GM18519 (cell line): Measurements from ENCODE around the gene COX6A2.

ENCODE experiments used
- ATAC-seq: cut with Tn5 transposase; IDR thresholded peaks from one replicate; pipeline ENCODE4 v1.9.1; 2021; ENCODE audit warnings: mild to moderate bottlenecking, moderate library complexity; ENCODE audit not compliant: unreplicated experiment, low FRiP score

COX6A2 gene

DNA sequence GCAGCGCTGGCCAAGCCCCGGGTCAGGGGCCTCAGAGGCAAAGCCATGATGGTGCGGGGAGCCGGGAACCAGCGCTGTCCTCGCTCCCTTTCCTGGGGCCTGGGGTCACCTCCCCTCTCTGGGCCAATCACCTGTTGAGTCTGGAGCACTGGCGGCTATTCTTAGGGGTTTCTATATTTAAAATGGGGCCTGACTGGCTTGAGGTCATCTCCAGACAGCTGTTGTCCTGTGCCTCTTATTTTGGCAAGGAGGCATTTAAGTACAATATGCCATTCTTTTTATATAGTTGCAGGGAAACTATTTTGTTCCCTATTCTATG is at the start of gene COX6A2:
TSS of gene COX6A2 (minus strand) at position 82 of the 319 bp plus-strand sequence. CDS start at position 47, 35 bp downstream.
- ATAC-seq: no peak

DNA sequence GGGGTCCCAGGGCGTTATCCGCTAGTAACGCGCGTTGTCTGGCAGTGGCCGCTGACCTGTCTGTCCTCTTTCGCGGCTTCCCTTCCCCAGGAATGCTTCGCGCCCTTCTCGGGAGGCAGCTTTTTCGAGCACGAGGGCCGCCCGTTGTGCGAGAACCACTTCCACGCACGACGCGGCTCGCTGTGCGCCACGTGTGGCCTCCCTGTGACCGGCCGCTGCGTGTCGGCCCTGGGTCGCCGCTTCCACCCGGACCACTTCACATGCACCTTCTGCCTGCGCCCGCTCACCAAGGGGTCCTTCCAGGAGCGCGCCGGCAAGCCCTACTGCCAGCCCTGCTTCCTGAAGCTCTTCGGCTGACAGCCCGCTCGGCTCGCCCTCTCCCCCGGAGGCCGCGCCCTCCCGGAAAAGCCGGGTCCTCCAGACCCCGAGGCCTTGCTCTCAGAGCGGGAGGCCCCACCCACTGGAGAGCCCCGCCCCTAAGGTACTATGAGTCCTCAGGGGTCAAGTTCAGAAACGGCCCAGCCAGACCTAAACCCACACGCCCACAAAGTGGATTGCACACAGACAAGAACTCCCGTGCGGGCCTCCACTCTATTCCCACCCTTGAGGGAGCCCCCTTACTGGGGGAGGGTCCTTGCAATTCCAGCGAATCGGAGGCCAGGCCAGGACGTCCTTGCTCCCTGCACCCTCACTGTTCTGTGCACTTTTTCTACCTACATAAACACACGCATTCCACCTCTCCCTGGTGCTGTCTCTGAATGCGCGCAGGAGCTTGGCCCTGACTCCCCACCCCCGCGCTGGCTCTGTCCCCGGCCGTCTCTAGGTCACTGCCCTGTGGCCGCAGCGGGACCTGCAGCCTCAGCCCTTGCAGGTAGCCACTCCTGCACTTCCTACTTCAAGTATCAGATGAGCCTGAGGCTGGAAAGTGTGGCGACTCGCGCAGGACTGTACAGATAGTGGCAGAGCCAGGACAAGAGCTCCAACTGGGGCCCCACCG is 49.4 kb upstream of the COX6A2 start:
- no peak for ATAC-seq

DNA sequence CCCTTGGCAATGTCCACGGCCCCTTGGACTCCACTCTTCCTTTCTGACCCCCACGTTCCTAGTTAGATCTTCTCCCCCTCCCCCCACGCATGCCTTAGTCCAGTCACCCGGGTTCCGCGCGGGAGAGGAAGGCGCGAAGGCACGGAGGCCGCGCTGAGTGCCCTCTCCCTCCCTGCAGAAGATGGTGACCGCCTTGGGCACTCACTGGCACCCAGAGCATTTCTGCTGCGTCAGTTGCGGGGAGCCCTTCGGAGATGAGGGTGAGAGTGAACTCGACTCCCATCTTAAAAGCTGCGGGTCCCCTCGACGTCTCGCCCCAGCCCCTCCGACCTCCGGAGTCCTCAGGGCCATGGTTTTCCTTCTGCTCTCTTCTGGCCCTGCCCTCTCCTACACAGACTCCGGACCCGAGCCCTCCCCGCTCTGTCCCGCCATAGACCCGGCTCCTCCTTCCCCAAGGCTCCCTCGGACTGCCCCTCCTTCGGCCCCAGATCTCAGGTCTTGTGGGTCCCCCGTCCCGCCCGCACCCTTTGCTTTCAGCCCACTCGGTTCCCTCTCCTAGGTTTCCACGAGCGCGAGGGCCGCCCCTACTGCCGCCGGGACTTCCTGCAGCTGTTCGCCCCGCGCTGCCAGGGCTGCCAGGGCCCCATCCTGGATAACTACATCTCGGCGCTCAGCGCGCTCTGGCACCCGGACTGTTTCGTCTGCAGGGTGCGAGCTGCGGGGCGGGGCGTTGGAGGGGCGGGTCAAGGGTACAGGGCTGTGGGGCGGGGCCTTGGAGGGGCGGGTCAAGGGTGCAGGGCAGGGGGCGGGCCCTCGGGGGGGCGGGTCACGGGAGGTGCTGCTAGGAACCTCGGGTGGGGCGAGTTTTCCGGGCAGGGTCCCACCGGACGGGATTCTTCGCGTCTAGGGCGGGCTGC is 48.4 kb upstream of the COX6A2 start:
- ATAC-seq: no peak

GRCh38 chr16:31475946-31476302 is 47.8 kb upstream of the COX6A2 start:
- no peak for ATAC-seq

DNA sequence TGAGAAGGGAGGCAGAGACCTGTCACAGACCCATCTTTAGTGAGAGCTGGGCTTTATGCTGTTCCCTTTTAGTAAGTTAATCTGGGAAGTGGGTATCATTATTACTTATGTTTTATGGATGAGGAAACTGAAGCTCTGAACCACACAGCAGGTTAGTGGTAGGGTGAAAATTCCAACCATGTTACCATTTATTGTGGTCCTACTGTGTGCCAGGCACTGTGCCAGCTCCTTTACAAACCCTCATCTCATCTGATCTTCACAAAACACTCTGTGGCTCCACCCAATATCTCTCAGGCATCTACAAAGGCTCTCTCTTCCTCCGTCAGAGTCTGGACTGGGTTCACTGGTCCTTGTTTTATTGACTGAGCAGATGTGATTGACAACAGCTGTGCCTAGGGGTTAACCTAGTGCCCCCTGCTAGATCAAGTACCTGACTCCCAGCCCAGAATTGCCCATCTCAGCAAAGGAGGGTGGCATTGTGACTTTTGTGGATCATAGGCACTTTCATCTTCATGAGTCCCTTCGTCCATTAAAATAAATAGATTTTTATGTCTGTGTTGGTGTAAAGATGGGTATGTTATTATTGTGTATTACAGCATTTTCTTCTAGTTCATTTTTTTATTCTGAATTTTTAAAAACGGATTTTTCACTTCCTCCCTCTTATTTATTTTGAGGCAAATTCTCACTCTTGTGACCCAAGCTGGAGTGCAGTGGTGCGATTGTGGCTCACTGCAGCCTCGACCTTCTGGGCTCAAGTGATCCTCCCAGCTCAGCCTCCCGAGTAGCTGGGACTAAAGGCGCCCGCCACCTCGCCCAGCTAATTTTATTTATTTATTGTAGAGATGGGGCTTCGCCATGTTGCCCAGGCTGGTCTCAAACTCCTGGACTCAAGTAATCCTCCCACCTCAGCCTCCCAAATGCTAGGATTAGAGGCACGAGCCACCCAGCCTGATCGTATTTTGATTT is 46.9 kb upstream of the COX6A2 start:
- no peak for ATAC-seq

DNA sequence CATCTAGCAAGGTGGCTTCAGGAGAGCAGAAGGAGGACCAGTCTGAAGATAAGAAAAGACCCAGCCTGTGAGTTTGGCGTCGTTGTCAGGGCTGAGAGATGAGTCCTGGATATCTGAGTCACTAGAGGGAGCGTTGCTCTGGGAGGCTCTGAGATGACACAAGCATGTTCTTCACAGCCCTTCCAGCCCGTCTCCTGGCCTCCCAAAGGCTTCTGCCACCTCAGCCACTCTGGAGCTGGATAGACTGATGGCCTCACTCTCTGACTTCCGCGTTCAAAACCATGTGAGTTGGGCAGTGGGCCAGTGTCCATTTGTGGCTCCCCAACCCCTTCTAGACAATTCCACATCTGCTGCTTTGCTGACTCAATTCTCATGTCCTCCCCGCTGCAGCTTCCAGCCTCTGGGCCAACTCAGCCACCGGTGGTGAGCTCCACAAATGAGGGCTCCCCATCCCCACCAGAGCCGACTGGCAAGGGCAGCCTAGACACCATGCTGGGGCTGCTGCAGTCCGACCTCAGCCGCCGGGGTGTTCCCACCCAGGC is 46.1 kb upstream of the COX6A2 start:
- ATAC-seq: no peak

GRCh38 chr16:31473264-31473984 is 45.3 kb upstream of the COX6A2 start:
- no peak for ATAC-seq

- no peak for ATAC-seq
Observed at GRCh38 chr16:31472709-31473203, 44.6 kb upstream of the COX6A2 start.

- no peak for ATAC-seq
Observed at GRCh38 chr16:31471875-31472708, 43.9 kb upstream of the COX6A2 start, which contains the start of gene TGFB1I1. Gene TGFB1I1 (plus strand): TSS chr16:31472152. CDS start chr16:31472189, 37 bp downstream.

GRCh38 chr16:31471241-31471874 is 43.2 kb upstream of the COX6A2 start:
- no peak for ATAC-seq

DNA sequence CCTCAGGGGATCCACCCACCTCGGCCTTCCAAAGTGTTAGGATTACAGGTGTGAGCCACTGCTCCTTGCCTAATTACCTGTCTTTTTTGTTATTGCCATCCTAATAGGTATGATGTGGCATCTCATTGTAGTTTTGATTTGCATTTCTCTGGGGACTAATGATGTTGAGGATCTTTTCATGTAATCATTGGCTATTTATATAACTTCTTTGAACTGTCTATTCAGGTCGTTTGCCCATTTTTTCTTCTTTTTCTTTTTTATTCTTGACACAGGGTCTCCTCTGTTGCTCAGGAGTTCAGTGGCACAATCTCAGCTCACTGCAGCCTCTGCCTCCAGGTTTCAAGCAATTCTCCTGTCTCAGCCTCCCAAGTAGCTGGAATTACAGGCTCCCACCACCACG is 42.5 kb upstream of the COX6A2 start:
- ATAC-seq: no peak

DNA sequence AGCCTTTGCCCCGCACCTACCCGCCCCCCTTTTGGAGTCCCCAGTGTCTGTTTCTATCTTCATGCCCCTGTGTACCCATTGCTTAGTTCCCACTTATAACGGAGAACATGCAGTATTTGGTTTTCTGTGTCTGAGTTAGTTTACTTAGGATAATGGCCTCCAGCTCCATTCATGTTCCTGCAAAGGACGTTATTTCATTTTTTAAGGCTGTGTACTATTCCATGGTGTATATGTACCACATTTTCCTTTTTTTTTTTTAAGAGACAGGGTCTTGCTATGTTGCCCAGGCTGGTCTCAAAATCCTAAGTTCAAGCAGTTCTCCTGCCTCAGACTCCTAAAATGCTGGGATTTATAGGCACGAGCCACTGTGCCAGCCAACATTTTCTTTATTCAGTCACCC is 39.7 kb upstream of the COX6A2 start:
- ATAC-seq: no peak

DNA sequence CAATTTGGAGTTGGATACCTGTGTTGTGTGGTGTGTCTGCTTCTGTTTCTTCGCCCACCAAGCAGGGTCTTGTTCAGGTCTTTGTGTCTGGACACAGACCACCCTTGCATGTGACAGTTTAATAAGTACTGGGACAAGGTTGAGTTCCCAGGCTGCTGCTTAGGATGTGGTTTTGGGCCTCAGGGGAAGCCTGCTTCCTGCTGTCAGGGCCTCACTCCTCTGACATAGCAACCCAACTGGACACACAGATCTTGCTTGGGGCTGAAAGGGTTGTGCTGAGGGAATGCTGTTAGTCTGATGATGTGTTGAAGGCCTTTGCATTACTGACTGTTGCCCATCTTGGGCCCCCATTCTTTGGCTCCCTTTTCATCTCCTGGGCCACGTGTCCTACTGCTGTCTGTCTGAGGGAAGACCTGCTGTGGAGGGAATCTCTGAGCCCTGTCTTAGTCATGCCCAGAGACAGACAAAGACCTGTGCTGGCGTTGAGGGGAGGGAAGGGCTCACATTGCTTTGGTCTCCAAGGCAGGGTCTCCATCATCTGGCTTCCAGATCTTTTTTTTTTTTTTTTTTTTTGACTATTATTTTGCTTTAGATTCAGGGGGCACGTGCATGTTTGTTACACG is 39.1 kb upstream of the COX6A2 start:
- ATAC-seq: no peak

DNA sequence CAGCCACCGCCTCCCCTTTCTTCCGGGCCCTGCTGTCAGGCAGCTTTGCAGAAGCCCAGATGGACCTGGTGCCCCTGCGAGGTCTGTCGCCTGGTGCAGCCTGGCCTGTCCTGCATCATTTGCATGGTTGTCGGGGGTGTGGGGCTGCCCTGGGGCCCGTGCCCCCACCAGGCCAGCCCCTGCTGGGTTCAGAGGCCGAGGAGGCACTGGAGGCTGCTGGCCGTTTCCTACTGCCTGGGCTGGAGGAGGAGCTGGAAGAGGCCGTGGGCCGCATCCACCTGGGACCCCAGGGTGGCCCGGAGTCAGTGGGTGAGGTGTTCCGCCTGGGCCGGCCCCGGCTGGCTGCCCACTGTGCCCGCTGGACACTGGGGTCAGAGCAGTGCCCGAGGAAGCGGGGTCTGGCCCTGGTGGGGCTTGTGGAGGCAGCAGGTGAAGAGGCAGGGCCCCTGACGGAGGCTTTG is 38.3 kb upstream of the COX6A2 start:
- ATAC-seq: no peak

GRCh38 chr16:31465788-31466370 is 37.7 kb upstream of the COX6A2 start:
- no peak for ATAC-seq

DNA sequence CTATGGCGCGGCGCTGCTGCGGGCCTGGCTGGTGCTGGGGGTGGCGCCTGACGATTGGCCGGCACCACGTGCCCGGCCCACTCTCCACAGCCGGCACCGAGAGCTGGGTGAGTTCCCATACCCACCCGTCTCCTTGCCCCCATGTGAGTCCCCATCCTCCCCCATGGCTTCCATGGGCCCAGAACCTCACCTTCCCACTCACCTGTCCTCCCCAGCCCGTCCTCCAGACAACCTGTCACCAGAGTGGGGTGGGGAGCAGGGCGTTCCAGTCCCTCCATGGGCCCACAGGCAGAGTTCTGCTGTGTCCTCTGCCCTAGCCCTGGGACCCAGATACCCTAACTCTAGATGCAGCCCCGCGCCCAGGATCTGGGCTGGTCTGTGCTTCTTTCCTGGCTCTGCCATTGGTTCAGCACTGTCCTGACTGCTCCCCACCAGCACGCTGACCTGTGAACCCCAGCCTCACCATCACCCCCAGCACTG is 36.7 kb upstream of the COX6A2 start:
- no peak for ATAC-seq

GRCh38 chr16:31464348-31464769 is 36.2 kb upstream of the COX6A2 start:
- ATAC-seq: no peak
